Suprapubic skin (tissue), 4 donors: Measurements from ENCODE around the gene APOM.

Experiments
- POLR2A ChIP-seq, 2 donors: fragments of 450-650 bp; IDR thresholded peaks; one replicate each; pipeline ENCODE4 v1.6.1; 2017; ENCODE audit warnings: antibody characterized with exemption in 2 of 2, mild to moderate bottlenecking in 2 of 2, moderate library complexity in 2 of 2
- POLR2AphosphoS5 ChIP-seq, 3 donors: sonication (generic); formaldehyde crosslinking; IDR thresholded peaks; one replicate each; pipeline ENCODE4 v1.6.1; 2017; ENCODE audit warnings: antibody characterized with exemption in 3 of 3
- TF ChIP-seq, protein P1 (sequence below), 2 donors: fragments of 200-600 bp in 1 of 2; fragments of 450-650 bp in 1 of 2; sonication (generic) in 1 of 2; IDR thresholded peaks; one replicate each; pipeline ENCODE4 v1.5.1; 2016 to 2019; ENCODE audit warnings: antibody characterized with exemption in 2 of 2, mild to moderate bottlenecking in 1 of 2, moderate library complexity in 1 of 2

- TF ChIP-seq POLR2A (IDR thresholded peaks at IDR 0.05), result no peak
- TF ChIP-seq, protein P1, sequence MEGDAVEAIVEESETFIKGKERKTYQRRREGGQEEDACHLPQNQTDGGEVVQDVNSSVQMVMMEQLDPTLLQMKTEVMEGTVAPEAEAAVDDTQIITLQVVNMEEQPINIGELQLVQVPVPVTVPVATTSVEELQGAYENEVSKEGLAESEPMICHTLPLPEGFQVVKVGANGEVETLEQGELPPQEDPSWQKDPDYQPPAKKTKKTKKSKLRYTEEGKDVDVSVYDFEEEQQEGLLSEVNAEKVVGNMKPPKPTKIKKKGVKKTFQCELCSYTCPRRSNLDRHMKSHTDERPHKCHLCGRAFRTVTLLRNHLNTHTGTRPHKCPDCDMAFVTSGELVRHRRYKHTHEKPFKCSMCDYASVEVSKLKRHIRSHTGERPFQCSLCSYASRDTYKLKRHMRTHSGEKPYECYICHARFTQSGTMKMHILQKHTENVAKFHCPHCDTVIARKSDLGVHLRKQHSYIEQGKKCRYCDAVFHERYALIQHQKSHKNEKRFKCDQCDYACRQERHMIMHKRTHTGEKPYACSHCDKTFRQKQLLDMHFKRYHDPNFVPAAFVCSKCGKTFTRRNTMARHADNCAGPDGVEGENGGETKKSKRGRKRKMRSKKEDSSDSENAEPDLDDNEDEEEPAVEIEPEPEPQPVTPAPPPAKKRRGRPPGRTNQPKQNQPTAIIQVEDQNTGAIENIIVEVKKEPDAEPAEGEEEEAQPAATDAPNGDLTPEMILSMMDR (IDR thresholded peaks at IDR 0.05), result no peak
- TF ChIP-seq POLR2AphosphoS5 (IDR thresholded peaks at IDR 0.05), result no peak
Measured at GRCh38 chr6:31689249-31690110, 33.8 kb downstream of the APOM start.
